PC-3 (cell line): ENCODE results near the gene SPRY4. TPM values are rescaled to one million over a fixed set of nuclear protein-coding genes. Genes with fewer than 3 reads are reported as not detected.

Experiments used
- ATAC-seq: fragments of 200-7000 bp; cut with Tn5 transposase; 2 replicates; pipeline ENCODE4 v1.9.1; 2020; ENCODE audit warnings: mild to moderate bottlenecking, moderate library complexity
- BruUV-seq: library from RNA; stranded (reverse); fragments of 400-500 nt; replicated peaks from 2 replicates; lab custom pipeline; 2021; lab: Mats Ljungman, UMichigan
- CTCF ChIA-PET: fragments of 300-600 bp; sonication (Branson Sonifier 250); formaldehyde crosslinking; loops from one replicate; lab custom pipeline; 2022; ENCODE audit warnings: antibody characterized with exemption; lab: Charles Lee
- POLR2A ChIA-PET: fragments of 300-600 bp; sonication (Branson Sonifier 250); formaldehyde crosslinking; loops from one replicate; lab custom pipeline; 2022; ENCODE audit warnings: antibody characterized with exemption; ENCODE audit not compliant: unreplicated experiment; lab: Charles Lee
- DNase-seq: peaks from one replicate; pipeline ENCODE4 v3.0.0-alpha.2; 2015
- H2AFZ ChIP-seq: fragments of 300-600 bp; sonication (generic); 2 replicates; pipeline ENCODE4 v1.6.0; 2016; ENCODE audit warnings: antibody characterized with exemption, low read length
- H3F3A ChIP-seq: fragments of 300-600 bp; sonication (generic); one replicate; pipeline ENCODE4 v1.6.0; 2017; ENCODE audit warnings: antibody characterized with exemption, low read length, control low read depth, mild to moderate bottlenecking; ENCODE audit not compliant: unreplicated experiment
- H3K27ac ChIP-seq: fragments of 300-600 bp; sonication (generic); 2 replicates; pipeline ENCODE4 v1.5.1; 2016; ENCODE audit warnings: mild to moderate bottlenecking, low read length
- H3K27me3 ChIP-seq: fragments of 300-600 bp; sonication (generic); 2 replicates; pipeline ENCODE4 v1.6.1; 2016; ENCODE audit warnings: low read length, mixed read lengths
- H3K36me3 ChIP-seq: fragments of 300-600 bp; sonication (generic); 2 replicates; pipeline ENCODE4 v1.6.1; 2016; ENCODE audit warnings: low read depth, mixed run types, low read length, mixed read lengths
- H3K4me1 ChIP-seq: fragments of 300-600 bp; sonication (generic); 2 replicates; pipeline ENCODE4 v1.5.1; 2016; ENCODE audit warnings: low read length; ENCODE audit not compliant: insufficient read depth
- H3K4me2 ChIP-seq: fragments of 300-600 bp; sonication (generic); 2 replicates; pipeline ENCODE4 v1.6.0; 2016; ENCODE audit warnings: low read length
- H3K4me3 ChIP-seq: fragments of 300-600 bp; sonication (generic); 2 replicates; pipeline ENCODE4 v1.5.1; 2016; ENCODE audit warnings: mild to moderate bottlenecking, low read length, mixed read lengths
- H3K79me2 ChIP-seq: fragments of 300-600 bp; sonication (generic); 2 replicates; pipeline ENCODE4 v1.6.1; 2017; ENCODE audit warnings: low read length, mixed read lengths
- H3K9ac ChIP-seq: fragments of 300-600 bp; sonication (generic); 2 replicates; pipeline ENCODE4 v1.6.0; 2016; ENCODE audit warnings: mild to moderate bottlenecking, low read length
- H3K9me2 ChIP-seq: fragments of 300-600 bp; sonication (generic); replicated peaks from 2 replicates; pipeline ENCODE4 v1.6.1; 2016; ENCODE audit warnings: mixed run types, low read length, mixed read lengths
- H3K9me3 ChIP-seq: fragments of 300-600 bp; sonication (generic); 2 replicates; pipeline ENCODE4 v1.6.1; 2016; ENCODE audit warnings: low read length, mixed read lengths
- H4K20me1 ChIP-seq: fragments of 300-600 bp; sonication (generic); 2 replicates; pipeline ENCODE4 v1.6.1; 2016; ENCODE audit warnings: low read length, mixed read lengths
- CTCF ChIP-seq: fragments of 300-600 bp; sonication (generic); conservative IDR thresholded peaks from 2 replicates; pipeline ENCODE4 v1.5.1; 2017; ENCODE audit warnings: antibody characterized with exemption, low read depth, mild to moderate bottlenecking, low read length
- EZH2 ChIP-seq: fragments of 300-600 bp; sonication (generic); IDR thresholded peaks from one replicate; pipeline ENCODE4 v1.6.1; 2017; ENCODE audit warnings: antibody characterized with exemption, mild to moderate bottlenecking, low read length; ENCODE audit not compliant: unreplicated experiment
- EZH2phosphoT487 ChIP-seq: fragments of 300-600 bp; sonication (generic); IDR thresholded peaks from 2 replicates; pipeline ENCODE4 v1.6.1; 2018; ENCODE audit warnings: mild to moderate bottlenecking, antibody characterized with exemption, low read length, borderline replicate concordance
- intact Hi-C: fragments of 100-400 bp; cut with micrococcal nuclease; formaldehyde crosslinking; loops from 2 replicates; pipeline ENCODE4 v1.9.0; 2023
- total RNA-seq: library from RNA; depleted of rRNA; stranded (reverse); fragments of >200 nt; gene quantifications from 2 replicates; pipeline ENCODE4 v1.2.3, GENCODE V29; 2014

SPRY4 gene
- total RNA-seq, 1 experiment from 2014 or later: 38.4 TPM

GRCh38 chr5:142322403-142322746 lies 2.4 kb downstream of the SPRY4 start:
- DNase-seq: no peak
- Histone ChIP-seq H3K4me2 (peak overlapping the region; percentile 100), H3K79me2 (peaks cover 88% of the 10 kb centered on the region), H3K4me1 (peaks cover 39% of the 10 kb centered on the region), H4K20me1 (peaks cover 58% of the 10 kb centered on the region), H3K9me3 (no peaks in the 10 kb centered on the region), H3K9ac (peak overlapping the region; percentile 99), H3K27me3 (no peaks in the 10 kb centered on the region), H3K4me3 (peak overlapping the region; percentile 89), H3K27ac (no peak overlapping the region), H2AFZ (no peak overlapping the region), H3K36me3 (peaks cover 10% of the 10 kb centered on the region; the same call in 1 of the 2 replicates), H3F3A (no peaks in the 10 kb centered on the region), H3K9me2 (no peaks in the 10 kb centered on the region)
- ATAC-seq: no peak
- intact Hi-C loops: loop anchor here (5.0 kb wide), 1 partner anchor 170 kb away; no protein-coding TSS in a partner anchor
- TF ChIP-seq EZH2: no peak
- TF ChIP-seq EZH2phosphoT487: no peak
- no peak for TF ChIP-seq CTCF
- ChIA-PET POLR2A (interaction anchor here (0.5 kb wide), 1 partner anchor 10 kb away, joined by 3 read pairs; no protein-coding TSS in a partner anchor), CTCF (interaction anchor here (0.6 kb wide), 1 partner anchor 221 kb away, joined by 5 read pairs; no protein-coding TSS in a partner anchor)
- BruUV-seq: no TSS peak

GRCh38 chr5:142320851-142321560 lies 3.8 kb downstream of the SPRY4 start:
- H3K79me2 ChIP-seq: peaks cover 88% of the 10 kb centered on the region
- H3K36me3 ChIP-seq: peaks cover 14% of the 10 kb centered on the region; the same call in 1 of the 2 replicates
- peak overlapping the region; percentile 84 for H3K4me2 ChIP-seq
- H3K4me1 ChIP-seq: peaks cover 26% of the 10 kb centered on the region
- DNase-seq (no peak), ATAC-seq (no peak)
- no peak overlapping the region for H3K27ac ChIP-seq
- ChIA-PET POLR2A (no interaction called here), CTCF (no interaction called here)
- H3K4me3 ChIP-seq: peak overlapping the region; percentile 58
- H2AFZ ChIP-seq: no peak overlapping the region
- intact Hi-C loops: loop anchor here (5.0 kb wide), 1 partner anchor 169 kb away; no protein-coding TSS in a partner anchor
- no peaks in the 10 kb centered on the region for H3K9me3 ChIP-seq
- BruUV-seq: TSS peak; percentile 22
- H3K9me2 ChIP-seq: no peaks in the 10 kb centered on the region
- no peak for TF ChIP-seq CTCF
- TF ChIP-seq EZH2phosphoT487: no peak
- no peak for TF ChIP-seq EZH2
- no peaks in the 10 kb centered on the region for H3F3A ChIP-seq
- H3K27me3 ChIP-seq: no peaks in the 10 kb centered on the region
- peaks cover 70% of the 10 kb centered on the region for H4K20me1 ChIP-seq
- peak overlapping the region; percentile 64 for H3K9ac ChIP-seq

GRCh38 chr5:142320430-142320738 lies 4.4 kb downstream of the SPRY4 start:
- Histone ChIP-seq H3K27me3 (no peaks in the 10 kb centered on the region), H3K4me3 (peak overlapping the region; percentile 58), H3K27ac (no peak overlapping the region), H2AFZ (no peak overlapping the region), H3K4me1 (peaks cover 26% of the 10 kb centered on the region), H3F3A (no peaks in the 10 kb centered on the region), H3K36me3 (peaks cover 14% of the 10 kb centered on the region; the same call in 1 of the 2 replicates), H3K4me2 (peak overlapping the region; percentile 84), H3K9me2 (no peaks in the 10 kb centered on the region), H3K9ac (peak overlapping the region; percentile 64; the same call in 1 of the 2 replicates), H4K20me1 (peaks cover 76% of the 10 kb centered on the region), H3K79me2 (peaks cover 94% of the 10 kb centered on the region), H3K9me3 (no peaks in the 10 kb centered on the region)
- CTCF ChIA-PET: no interaction called here
- TF ChIP-seq EZH2: no peak
- no peak for TF ChIP-seq EZH2phosphoT487
- TF ChIP-seq CTCF: no peak
- POLR2A ChIA-PET: no interaction called here
- DNase-seq: no peak
- BruUV-seq: no TSS peak
- no peak for ATAC-seq
- intact Hi-C loops: loop anchor here (5.0 kb wide), 1 partner anchor 168 kb away; no protein-coding TSS in a partner anchor
